Heart left ventricle (tissue), 13 donors: ENCODE data around the gene BICDL1.

ENCODE experiments used
- POLR2A ChIP-seq, 2 donors: fragments of 450-650 bp; IDR thresholded peaks; one replicate each; pipeline ENCODE4 v1.6.1; 2017; ENCODE audit warnings: antibody characterized with exemption in 2 of 2, mild to moderate bottlenecking in 2 of 2, moderate library complexity in 2 of 2
- TF ChIP-seq, protein P1 (sequence below), 12 donors: fragments of 200-600 bp; sonication (generic) in 4 of 12; IDR thresholded peaks; one replicate each; pipeline versions ENCODE4 v1.5.0 to v1.8.0; 2018 to 2022; ENCODE audit warnings: antibody characterized with exemption in 12 of 12, mild to moderate bottlenecking in 5 of 12
- donor health status: ischemic (EF 13 %, LVEDD 7.1; RV severe dilation, severe dysfunction).
- donor health status: DM: no; HTN: yes; CAD: no.
- donor health status: DM: no; HTN: no; CAD: no.
- donor health status: ischemic (EF 25% LVEDD 6.9; RV normal size, moderate dysfunction).
- donor health status: ischemic (EF 25% LVEDD 5.7; RV mildly dilated, moderate dysfunction).
- donor health status: ischemic (EF 35%, LVEDD 5.7; RV mildly dilated, moderate dysfunction).
- donor health status: nonischemic (EF 11% LVEDD 7.7; RV severe dilation, severe dysfunction).
- donor health status: DM: yes; HTN: yes; CAD: no.
- donor health status: PGD.
- donor health status: ischemic (EF 29% LVEDD 5.4; RV normal size, mild dysfunction).
- donor health status: nonischemic (EF 23%, LVEDD 6.1; RV moderate dilation, normal function).

DNA sequence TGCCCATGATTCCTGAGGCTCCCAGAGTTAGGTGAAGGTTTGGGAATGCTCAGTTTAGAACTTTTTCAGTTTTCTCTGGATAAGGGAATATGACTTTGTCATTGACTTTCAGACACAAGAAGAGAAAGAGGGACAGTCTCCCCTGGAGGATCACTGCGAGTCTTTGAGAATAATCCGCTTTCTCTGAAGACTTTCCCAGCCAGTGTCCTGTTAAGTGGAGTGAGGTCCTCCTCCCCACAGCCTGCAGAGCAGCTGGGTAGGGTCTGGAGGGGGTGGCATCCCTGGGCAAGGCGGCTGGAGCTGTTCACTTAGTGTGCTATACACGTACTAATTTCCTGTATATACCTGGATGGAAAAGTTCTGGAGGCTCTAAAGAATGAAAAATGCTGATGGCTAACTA, 136.0 kb downstream of the BICDL1 start:
- TF ChIP-seq, protein P1, sequence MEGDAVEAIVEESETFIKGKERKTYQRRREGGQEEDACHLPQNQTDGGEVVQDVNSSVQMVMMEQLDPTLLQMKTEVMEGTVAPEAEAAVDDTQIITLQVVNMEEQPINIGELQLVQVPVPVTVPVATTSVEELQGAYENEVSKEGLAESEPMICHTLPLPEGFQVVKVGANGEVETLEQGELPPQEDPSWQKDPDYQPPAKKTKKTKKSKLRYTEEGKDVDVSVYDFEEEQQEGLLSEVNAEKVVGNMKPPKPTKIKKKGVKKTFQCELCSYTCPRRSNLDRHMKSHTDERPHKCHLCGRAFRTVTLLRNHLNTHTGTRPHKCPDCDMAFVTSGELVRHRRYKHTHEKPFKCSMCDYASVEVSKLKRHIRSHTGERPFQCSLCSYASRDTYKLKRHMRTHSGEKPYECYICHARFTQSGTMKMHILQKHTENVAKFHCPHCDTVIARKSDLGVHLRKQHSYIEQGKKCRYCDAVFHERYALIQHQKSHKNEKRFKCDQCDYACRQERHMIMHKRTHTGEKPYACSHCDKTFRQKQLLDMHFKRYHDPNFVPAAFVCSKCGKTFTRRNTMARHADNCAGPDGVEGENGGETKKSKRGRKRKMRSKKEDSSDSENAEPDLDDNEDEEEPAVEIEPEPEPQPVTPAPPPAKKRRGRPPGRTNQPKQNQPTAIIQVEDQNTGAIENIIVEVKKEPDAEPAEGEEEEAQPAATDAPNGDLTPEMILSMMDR (IDR thresholded peaks at IDR 0.05): no peak
- TF ChIP-seq POLR2A (IDR thresholded peaks at IDR 0.05): no peak
